ENCODE results near the gene CEP162. TPM values are rescaled to one million over a fixed set of nuclear protein-coding genes. Genes with fewer than 3 reads are reported as not detected.
"Not testable (repeated sequence)": the region's sequence is repeated elsewhere in the genome, so short reads cannot be mapped to it uniquely, and the experiment has no call there.

The CEP162 gene
- total and polyA plus RNA-seq, 5 donors from 2014 or later = 2.2 to 6.0 (median 2.8) TPM

GRCh38 chr6:84251891-84252539, 24.6 kb upstream of the CEP162 start:
- Histone ChIP-seq H3K4me1 (ENCODE audit: control insufficient read depth, insufficient read depth, low read length, poor library complexity, severe bottlenecking) (no peaks in the 10 kb centered on the region), H3K27me3 (ENCODE audit: control insufficient read depth, insufficient read depth, low read length) (peaks cover 3% of the 10 kb centered on the region), H3K36me3 (ENCODE audit: control insufficient read depth, insufficient read depth, low read length) (no peaks in the 10 kb centered on the region), H3K9me3 (ENCODE audit: control insufficient read depth in 2 of 2, low read length in 2 of 2) (no peaks in the 10 kb centered on the region), H3K4me3 (ENCODE audit: low read depth, low read length) (no peak overlapping the region), H3K27ac (ENCODE audit: insufficient read depth, low read length, poor library complexity, severe bottlenecking) (no peak overlapping the region)
- no peak for DNase-seq
- H3K27me3 Mint-ChIP-seq = peaks cover 18% of the 10 kb centered on the region
- H3K4me1 Mint-ChIP-seq = no peaks in the 10 kb centered on the region
- H3K27ac Mint-ChIP-seq = no peak overlapping the region
- H3K36me3 Mint-ChIP-seq = no peaks in the 10 kb centered on the region
- H3K9me3 Mint-ChIP-seq = no peaks in the 10 kb centered on the region
- no peak for ATAC-seq (ENCODE audit: low read depth in 2 of 2)
- no peak overlapping the region for H3K4me3 Mint-ChIP-seq

- ATAC-seq (ENCODE audit: low read depth in 2 of 2) (no peak), DNase-seq (no peak)
- Mint-ChIP-seq H3K4me1 (no peaks in the 10 kb centered on the region), H3K27me3 (peaks cover 13% of the 10 kb centered on the region), H3K27ac (no peak overlapping the region), H3K9me3 (no peaks in the 10 kb centered on the region), H3K36me3 (no peaks in the 10 kb centered on the region), H3K4me3 (no peak overlapping the region)
- no peak overlapping the region for H3K27ac ChIP-seq (ENCODE audit: insufficient read depth, low read length, poor library complexity, severe bottlenecking)
- no peaks in the 10 kb centered on the region for H3K4me1 ChIP-seq (ENCODE audit: control insufficient read depth, insufficient read depth, low read length, poor library complexity, severe bottlenecking)
- no peak overlapping the region for H3K4me3 ChIP-seq (ENCODE audit: low read depth, low read length)
- no peaks in the 10 kb centered on the region for H3K9me3 ChIP-seq (ENCODE audit: control insufficient read depth in 2 of 2, low read length in 2 of 2)
- peaks cover 3% of the 10 kb centered on the region for H3K27me3 ChIP-seq (ENCODE audit: control insufficient read depth, insufficient read depth, low read length)
- H3K36me3 ChIP-seq (ENCODE audit: control insufficient read depth, insufficient read depth, low read length) = no peaks in the 10 kb centered on the region
These were observed 22.3 kb upstream of the CEP162 start for GRCh38 chr6:84249724-84250123.

GRCh38 chr6:84244416-84245081, 17.1 kb upstream of the CEP162 start:
- H3K9me3 ChIP-seq (ENCODE audit: control insufficient read depth in 2 of 2, low read length in 2 of 2); H3K9me3 Mint-ChIP-seq; H3K4me1 Mint-ChIP-seq; H3K4me3 ChIP-seq (ENCODE audit: low read depth, low read length); DNase-seq; H3K36me3 ChIP-seq (ENCODE audit: control insufficient read depth, insufficient read depth, low read length); H3K27me3 ChIP-seq (ENCODE audit: control insufficient read depth, insufficient read depth, low read length); H3K4me1 ChIP-seq (ENCODE audit: control insufficient read depth, insufficient read depth, low read length, poor library complexity, severe bottlenecking); ATAC-seq (ENCODE audit: low read depth in 2 of 2); H3K27me3 Mint-ChIP-seq; H3K27ac ChIP-seq (ENCODE audit: insufficient read depth, low read length, poor library complexity, severe bottlenecking); H3K36me3 Mint-ChIP-seq; H3K27ac Mint-ChIP-seq; H3K4me3 Mint-ChIP-seq: not testable (repeated sequence)

- no peak overlapping the region for H3K4me3 ChIP-seq (ENCODE audit: low read depth, low read length)
- ATAC-seq (ENCODE audit: low read depth in 2 of 2) = no peak
- Mint-ChIP-seq H3K27ac (no peak overlapping the region), H3K9me3 (peaks cover 0 to 5% (median 0%) of the 10 kb centered on the region in 7 donors), H3K4me3 (no peak overlapping the region), H3K4me1 (no peaks in the 10 kb centered on the region), H3K36me3 (no peaks in the 10 kb centered on the region), H3K27me3 (no peaks in the 10 kb centered on the region)
- no peak for DNase-seq
- no peak overlapping the region for H3K27ac ChIP-seq (ENCODE audit: insufficient read depth, low read length, poor library complexity, severe bottlenecking)
- H3K36me3 ChIP-seq (ENCODE audit: control insufficient read depth, insufficient read depth, low read length) = no peaks in the 10 kb centered on the region
- no peaks in the 10 kb centered on the region for H3K4me1 ChIP-seq (ENCODE audit: control insufficient read depth, insufficient read depth, low read length, poor library complexity, severe bottlenecking)
- H3K9me3 ChIP-seq (ENCODE audit: control insufficient read depth in 2 of 2, low read length in 2 of 2) = no peaks in the 10 kb centered on the region
- no peaks in the 10 kb centered on the region for H3K27me3 ChIP-seq (ENCODE audit: control insufficient read depth, insufficient read depth, low read length)
These were observed 15.8 kb upstream of the CEP162 start for GRCh38 chr6:84243240-84243639.

GRCh38 chr6:84242265-84242664, 14.8 kb upstream of the CEP162 start:
- no peak for ATAC-seq (ENCODE audit: low read depth in 2 of 2)

GRCh38 chr6:84228198-84228543, 728 bp upstream of the CEP162 start:
- Mint-ChIP-seq H3K4me1 (peaks cover 6 to 33% (median 19%) of the 10 kb centered on the region in 4 donors), H3K9me3 (peaks cover 0 to 2% (median 0%) of the 10 kb centered on the region in 7 donors), H3K27ac (peak overlapping the region; percentile 89 to 93 (median 92)), H3K27me3 (peaks cover 14% of the 10 kb centered on the region), H3K36me3 (no peaks in the 10 kb centered on the region), H3K4me3 (peak overlapping the region; percentile 92 to 100 (median 98))
- Histone ChIP-seq H3K27me3 (ENCODE audit: control insufficient read depth, insufficient read depth, low read length) (peaks cover 16% of the 10 kb centered on the region), H3K27ac (ENCODE audit: insufficient read depth, low read length, poor library complexity, severe bottlenecking) (peak overlapping the region; percentile 65), H3K36me3 (ENCODE audit: control insufficient read depth, insufficient read depth, low read length) (no peaks in the 10 kb centered on the region), H3K4me1 (ENCODE audit: control insufficient read depth, insufficient read depth, low read length, poor library complexity, severe bottlenecking) (peaks cover 6% of the 10 kb centered on the region), H3K9me3 (ENCODE audit: control insufficient read depth in 2 of 2, low read length in 2 of 2) (no peaks in the 10 kb centered on the region), H3K4me3 (ENCODE audit: low read depth, low read length) (peak overlapping the region; percentile 98)
- ATAC-seq (ENCODE audit: low read depth in 2 of 2) (no peak), DNase-seq (no peak)

More at GRCh38 chr6:84242265-84242664, 14.8 kb upstream of the CEP162 start:
- no peak overlapping the region for H3K4me3 ChIP-seq (ENCODE audit: low read depth, low read length)
- H3K27me3 ChIP-seq (ENCODE audit: control insufficient read depth, insufficient read depth, low read length) = no peaks in the 10 kb centered on the region
- no peak overlapping the region for H3K27ac Mint-ChIP-seq
- no peaks in the 10 kb centered on the region for H3K27me3 Mint-ChIP-seq
- H3K36me3 Mint-ChIP-seq = no peaks in the 10 kb centered on the region
- no peak for DNase-seq
- no peaks in the 10 kb centered on the region for H3K4me1 ChIP-seq (ENCODE audit: control insufficient read depth, insufficient read depth, low read length, poor library complexity, severe bottlenecking)
- peaks cover 0 to 8% (median 0%) of the 10 kb centered on the region in 7 donors for H3K9me3 Mint-ChIP-seq
- no peak overlapping the region for H3K27ac ChIP-seq (ENCODE audit: insufficient read depth, low read length, poor library complexity, severe bottlenecking)
- H3K36me3 ChIP-seq (ENCODE audit: control insufficient read depth, insufficient read depth, low read length) = no peaks in the 10 kb centered on the region
- no peak overlapping the region for H3K4me3 Mint-ChIP-seq
- no peaks in the 10 kb centered on the region for H3K4me1 Mint-ChIP-seq
- no peaks in the 10 kb centered on the region for H3K9me3 ChIP-seq (ENCODE audit: control insufficient read depth in 2 of 2, low read length in 2 of 2)

GRCh38 chr6:84227044-84227433, 404 bp downstream of the CEP162 start:
- peak overlapping the region; percentile 91 to 93 (median 92) for H3K27ac Mint-ChIP-seq
- ATAC-seq (ENCODE audit: low read depth in 2 of 2) (no peak), DNase-seq (no peak)
- peaks cover 8% of the 10 kb centered on the region for H3K27me3 Mint-ChIP-seq
- H3K36me3 Mint-ChIP-seq = no peaks in the 10 kb centered on the region
- H3K4me3 Mint-ChIP-seq = peak overlapping the region; percentile 92 to 100 (median 98)
- no peaks in the 10 kb centered on the region for H3K36me3 ChIP-seq (ENCODE audit: control insufficient read depth, insufficient read depth, low read length)
- H3K4me1 Mint-ChIP-seq = peaks cover 14 to 33% (median 20%) of the 10 kb centered on the region in 4 donors
- H3K4me3 ChIP-seq (ENCODE audit: low read depth, low read length) = peak overlapping the region; percentile 98
- H3K9me3 Mint-ChIP-seq = peaks cover 0 to 2% (median 0%) of the 10 kb centered on the region in 7 donors
- peaks cover 13% of the 10 kb centered on the region for H3K27me3 ChIP-seq (ENCODE audit: control insufficient read depth, insufficient read depth, low read length)
- H3K27ac ChIP-seq (ENCODE audit: insufficient read depth, low read length, poor library complexity, severe bottlenecking) = peak overlapping the region; percentile 65
- H3K4me1 ChIP-seq (ENCODE audit: control insufficient read depth, insufficient read depth, low read length, poor library complexity, severe bottlenecking) = peaks cover 6% of the 10 kb centered on the region
- H3K9me3 ChIP-seq (ENCODE audit: control insufficient read depth in 2 of 2, low read length in 2 of 2) = no peaks in the 10 kb centered on the region

GRCh38 chr6:84224251-84224650, 3.2 kb downstream of the CEP162 start:
- H3K9me3 ChIP-seq (ENCODE audit: control insufficient read depth in 2 of 2, low read length in 2 of 2) = no peaks in the 10 kb centered on the region
- no peak overlapping the region for H3K27ac ChIP-seq (ENCODE audit: insufficient read depth, low read length, poor library complexity, severe bottlenecking)
- Mint-ChIP-seq H3K4me3 (peak overlapping the region in 2 of 4 donors; percentile 10 to 56), H3K27me3 (peaks cover 8% of the 10 kb centered on the region), H3K9me3 (no peaks in the 10 kb centered on the region), H3K27ac (no peak overlapping the region), H3K36me3 (peaks cover 5% of the 10 kb centered on the region), H3K4me1 (peaks cover 14 to 30% (median 23%) of the 10 kb centered on the region in 4 donors)
- ATAC-seq (ENCODE audit: low read depth in 2 of 2) (no peak), DNase-seq (no peak)
- no peaks in the 10 kb centered on the region for H3K27me3 ChIP-seq (ENCODE audit: control insufficient read depth, insufficient read depth, low read length)
- no peak overlapping the region for H3K4me3 ChIP-seq (ENCODE audit: low read depth, low read length)
- peaks cover 6% of the 10 kb centered on the region for H3K4me1 ChIP-seq (ENCODE audit: control insufficient read depth, insufficient read depth, low read length, poor library complexity, severe bottlenecking)
- no peaks in the 10 kb centered on the region for H3K36me3 ChIP-seq (ENCODE audit: control insufficient read depth, insufficient read depth, low read length)

All from CD4-positive, CD25-positive, alpha-beta regulatory T cell (primary cell).